A549 (cell line): ENCODE data around the gene SAMD15. TPM values are rescaled to one million over a fixed set of nuclear protein-coding genes. Genes with fewer than 3 reads are reported as not detected.
A peak's percentile ranks its signal among the peaks of the same experiment; 100 is the strongest.

Experiments used
- ATAC-seq, 2 experiments: fragments of 200-7000 bp in 1 of 2; fragments of >200 bp in 1 of 2; cut with Nextera tagmentation in 1 of 2; cut with Tn5 transposase in 1 of 2; 3 replicates each; pipeline versions ENCODE4 v1.8.0 to v1.9.1; 2018 to 2020; ENCODE audit warnings: mild to moderate bottlenecking in 1 of 2, moderate library complexity in 1 of 2
- CTCF ChIA-PET: fragments of 300-600 bp; sonication (Branson Sonifier 250); formaldehyde crosslinking; extraction: SDS; loops from one replicate; lab custom pipeline; 2021; ENCODE audit warnings: antibody characterized with exemption, inconsistent platforms; lab: Yijun Ruan, JAX
- POLR2A ChIA-PET: fragments of 350-600 bp; formaldehyde crosslinking; extraction: SDS; loops from one replicate; lab custom pipeline; 2021; ENCODE audit warnings: antibody characterized with exemption, inconsistent platforms; lab: Yijun Ruan, JAX
- DNase-seq, 2 experiments: peaks; one replicate each; pipeline versions ENCODE4 v3.0.0 to v3.0.0-alpha.2; 2011 to 2016; ENCODE audit warnings: low read depth in 1 of 2, low spot score in 1 of 2
- FAIRE-seq: peaks from 2 replicates; lab custom pipeline; 2011; peaks lifted over from hg19 to GRCh38; lab: Jason Lieb, UNC
- H3K27ac ChIP-seq, 2 experiments: fragments of >200 bp; sonication (Bioruptor Twin); formaldehyde crosslinking; 3 replicates each; pipeline ENCODE4 v1.5.1; 2016 to 2017
- H3K4me1 ChIP-seq: fragments of >200 bp; sonication (Bioruptor Twin); formaldehyde crosslinking; 3 replicates; pipeline ENCODE4 v1.6.1; 2016
- H3K4me2 ChIP-seq: fragments of >200 bp; sonication (Bioruptor Twin); formaldehyde crosslinking; 3 replicates; pipeline ENCODE4 v1.6.1; 2016
- H3K4me3 ChIP-seq: fragments of >200 bp; sonication (Bioruptor Twin); formaldehyde crosslinking; 3 replicates; pipeline ENCODE4 v1.5.1; 2016
- H3K9me3 ChIP-seq: fragments of >200 bp; sonication (Bioruptor Twin); formaldehyde crosslinking; 3 replicates; pipeline ENCODE4 v1.6.1; 2016
- CBX8 ChIP-seq: fragments of 200-600 bp; sonication (generic); IDR thresholded peaks from 2 replicates; pipeline ENCODE4 v1.6.1; 2016
- CEBPB ChIP-seq, 2 experiments: fragments of >200 bp in 1 of 2; sonication (Bioruptor Twin) in 1 of 2; formaldehyde crosslinking in 1 of 2; IDR thresholded peaks; 2 replicates each; pipeline ENCODE4 v1.6.1; 2012 to 2016
- CTCF ChIP-seq: fragments of >200 bp; sonication (Bioruptor Twin); formaldehyde crosslinking; IDR thresholded peaks from 3 replicates; pipeline ENCODE4 v1.5.1; 2016
- ELK1 ChIP-seq: fragments of 150-350 bp; IDR thresholded peaks from 2 replicates; pipeline ENCODE4 v1.6.1; 2014; ENCODE audit warnings: low read depth, mild to moderate bottlenecking, low read length
- FOSB ChIP-seq: fragments of 250-450 bp; sonication (Bioruptor Pico); IDR thresholded peaks from 2 replicates; pipeline ENCODE4 v1.5.0; 2020; ENCODE audit warnings: mild to moderate bottlenecking, moderate library complexity
- HDAC2 ChIP-seq: fragments of 200-600 bp; sonication (generic); IDR thresholded peaks from 2 replicates; pipeline ENCODE4 v1.6.1; 2016
- HMGXB4 ChIP-seq: fragments of 250-450 bp; sonication (Bioruptor Pico); IDR thresholded peaks from 2 replicates; pipeline ENCODE4 v1.5.0; 2021; ENCODE audit warnings: mild to moderate bottlenecking, moderate library complexity, borderline replicate concordance
- HOXA7 ChIP-seq: fragments of 250-450 bp; sonication (Bioruptor Pico); IDR thresholded peaks from 2 replicates; pipeline ENCODE4 v1.5.0; 2020; ENCODE audit warnings: mild to moderate bottlenecking, moderate library complexity
- HOXB5 ChIP-seq: fragments of 250-450 bp; sonication (Bioruptor Pico); IDR thresholded peaks from 2 replicates; pipeline ENCODE4 v1.5.0; 2020; ENCODE audit warnings: mild to moderate bottlenecking, moderate library complexity
- MAZ ChIP-seq: fragments of 150-350 bp; IDR thresholded peaks from 2 replicates; pipeline ENCODE4 v1.6.1; 2014; ENCODE audit warnings: antibody characterized with exemption, low read depth, low read length, borderline replicate concordance
- MYC ChIP-seq: IDR thresholded peaks from 2 replicates; pipeline ENCODE4 v1.6.1; 2012; ENCODE audit warnings: mild to moderate bottlenecking, inconsistent platforms, low read length, improper control_type of control experiment, borderline replicate concordance
- NFE2L2 ChIP-seq: fragments of 150-350 bp; conservative IDR thresholded peaks from 2 replicates; pipeline ENCODE4 v1.6.1; 2014; ENCODE audit warnings: low read length
- PHF8 ChIP-seq: fragments of 200-600 bp; sonication (generic); IDR thresholded peaks from 2 replicates; pipeline ENCODE4 v1.6.1; 2016; ENCODE audit warnings: low read depth, mild to moderate bottlenecking, antibody characterized with exemption, moderate library complexity, borderline replicate concordance
- RARB ChIP-seq: fragments of 250-450 bp; sonication (Bioruptor Pico); IDR thresholded peaks from 2 replicates; pipeline ENCODE4 v1.8.0; 2021; ENCODE audit warnings: mild to moderate bottlenecking, moderate library complexity
- RCOR1 ChIP-seq: fragments of 150-350 bp; IDR thresholded peaks from 2 replicates; pipeline ENCODE4 v1.6.1; 2014; ENCODE audit warnings: antibody characterized with exemption, low read length, low read depth
- RFX5 ChIP-seq: fragments of 450-650 bp; IDR thresholded peaks from 2 replicates; pipeline ENCODE4 v1.7.1; 2014; ENCODE audit warnings: antibody characterized with exemption, mild to moderate bottlenecking, moderate library complexity
- WGBS: methylation state at CpG from one replicate; pipeline ENCODE4 v1.1.6; 2017; ENCODE audit errors: missing lambda C conversion rate; 5-methylcytosine and 5-hydroxymethylcytosine counted together
- polyA plus RNA-seq, 4 experiments: library from polyadenylated mRNA; depleted of rRNA in 3 of 4; stranded (reverse); fragments of >200 nt; fragmentation: RNase III in 1 of 4; extraction: RNeasy Plus Mini Kit Qiagen cat#74134 plus additional on column Dnase treatment in 1 of 4; gene quantifications; 2 replicates in 3 of 4; 3 replicates in 1 of 4; pipeline ENCODE4 v1.2.3, GENCODE V29; 2011 to 2017
- TF ChIP-seq, protein P1 (sequence below): fragments of >200 bp; sonication (Bioruptor Twin); formaldehyde crosslinking; IDR thresholded peaks from 2 replicates; pipeline ENCODE4 v1.6.1; 2016
- TF ChIP-seq, protein P2 (sequence below): fragments of >200 bp; sonication (Bioruptor Twin); formaldehyde crosslinking; IDR thresholded peaks from 3 replicates; pipeline ENCODE4 v1.6.1; 2016

Gene SAMD15
- polyA plus RNA-seq, 2 of the 4 experiments (the other 2 are of a cell fraction) = 2.0 to 2.1 TPM

DNA sequence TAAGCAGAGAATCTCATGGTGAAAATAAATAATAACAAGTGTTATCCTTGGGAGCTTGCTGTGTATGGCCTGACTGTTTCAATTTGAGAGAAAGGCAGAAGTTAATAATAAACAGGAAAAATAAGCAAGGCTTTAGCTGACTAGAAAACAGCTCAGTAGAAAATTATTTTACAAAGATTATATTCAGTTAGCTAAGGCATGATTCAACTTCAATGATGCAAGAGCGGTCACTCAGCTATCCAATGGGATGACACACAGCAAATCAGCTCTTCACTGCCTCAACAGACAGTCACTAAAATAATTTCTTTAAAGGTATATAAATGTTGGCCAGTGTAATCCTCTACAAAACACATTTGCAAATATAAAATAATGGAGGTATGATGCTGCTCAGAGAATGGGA lies 37.8 kb upstream of the SAMD15 start:
- H3K4me3 ChIP-seq = no peak overlapping the region
- no peak for TF ChIP-seq RCOR1
- TF ChIP-seq, protein P1, sequence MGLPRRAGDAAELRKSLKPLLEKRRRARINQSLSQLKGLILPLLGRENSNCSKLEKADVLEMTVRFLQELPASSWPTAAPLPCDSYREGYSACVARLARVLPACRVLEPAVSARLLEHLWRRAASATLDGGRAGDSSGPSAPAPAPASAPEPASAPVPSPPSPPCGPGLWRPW = no peak
- TF ChIP-seq RFX5 = no peak
- no peak for TF ChIP-seq CBX8
- TF ChIP-seq MAZ = no peak
- no peak for TF ChIP-seq FOSB (CRISPR knock-in tag)
- no peak for TF ChIP-seq HMGXB4
- TF ChIP-seq HOXA7 (CRISPR knock-in tag) = no peak
- no peak for TF ChIP-seq CEBPB (IDR thresholded peaks at IDR 0.05)
- no peak for TF ChIP-seq MYC
- no peak for TF ChIP-seq ELK1
- TF ChIP-seq RARB = no peak
- no peak for TF ChIP-seq HOXB5 (CRISPR knock-in tag)
- no peak for TF ChIP-seq CTCF
- TF ChIP-seq, protein P2, sequence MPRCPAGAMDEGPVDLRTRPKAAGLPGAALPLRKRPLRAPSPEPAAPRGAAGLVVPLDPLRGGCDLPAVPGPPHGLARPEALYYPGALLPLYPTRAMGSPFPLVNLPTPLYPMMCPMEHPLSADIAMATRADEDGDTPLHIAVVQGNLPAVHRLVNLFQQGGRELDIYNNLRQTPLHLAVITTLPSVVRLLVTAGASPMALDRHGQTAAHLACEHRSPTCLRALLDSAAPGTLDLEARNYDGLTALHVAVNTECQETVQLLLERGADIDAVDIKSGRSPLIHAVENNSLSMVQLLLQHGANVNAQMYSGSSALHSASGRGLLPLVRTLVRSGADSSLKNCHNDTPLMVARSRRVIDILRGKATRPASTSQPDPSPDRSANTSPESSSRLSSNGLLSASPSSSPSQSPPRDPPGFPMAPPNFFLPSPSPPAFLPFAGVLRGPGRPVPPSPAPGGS = no peak
- TF ChIP-seq, all 56 proteins: peak for 0
- H3K4me2 ChIP-seq = peak overlapping the region; percentile 49
- FAIRE-seq (no peak), DNase-seq (no peak), ATAC-seq (peak; percentile 34 to 65; a peak in 3 of 6 replicates)
- ChIA-PET CTCF (interaction anchor here (0.7 to 2.0 kb wide), 3 partner anchors 23 to 39 kb away, joined by 3 to 6 read pairs (median 4); partner anchors contain the start of genes SAMD15 and TMED8), POLR2A (interaction anchor here (1.0 kb wide), 2 partner anchors 18 to 38 kb away, joined by 4 to 7 read pairs; partner anchors contain the start of genes GSTZ1, POMT2, SAMD15 and TMED8)
- WGBS = 89% methylated on average over 1 of the region's 1 CpG
- H3K27ac ChIP-seq = peak overlapping the region; percentile 21 to 38; a peak in 3 of 6 replicates
- H3K4me1 ChIP-seq = peaks cover 15% of the 10 kb centered on the region; the same call in 2 of the 3 replicates
- H3K9me3 ChIP-seq = no peaks in the 10 kb centered on the region

DNA sequence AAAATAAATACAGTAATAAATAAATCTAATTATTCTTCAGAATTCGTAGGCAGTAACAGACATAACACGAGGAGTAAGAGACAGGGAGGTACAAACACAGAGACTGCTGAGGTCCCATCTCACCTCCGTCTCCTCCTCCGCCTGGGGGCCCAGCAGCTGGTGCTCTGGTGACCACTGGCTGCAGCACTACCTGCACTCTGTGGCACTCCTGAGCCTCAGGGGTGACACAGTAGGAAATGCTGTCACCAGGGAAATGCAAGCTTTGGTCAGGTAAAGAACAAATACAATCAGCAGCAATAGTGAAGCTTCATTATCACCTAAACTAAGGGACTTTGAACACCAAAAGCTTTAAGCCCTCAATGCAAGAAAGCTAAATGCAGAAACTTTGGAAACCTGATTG lies 36.8 kb upstream of the SAMD15 start:
- H3K4me2 ChIP-seq = no peak overlapping the region
- H3K27ac ChIP-seq = no peak overlapping the region
- H3K4me3 ChIP-seq = no peak overlapping the region
- FAIRE-seq (no peak), ATAC-seq (no peak), DNase-seq (no peak)
- peaks cover 15% of the 10 kb centered on the region; the same call in 2 of the 3 replicates for H3K4me1 ChIP-seq
- CTCF ChIA-PET = interaction anchor here (1.9 to 2.0 kb wide), 2 partner anchors 24 to 40 kb away, joined by 4 to 6 read pairs; no protein-coding TSS in a partner anchor
- H3K9me3 ChIP-seq = no peaks in the 10 kb centered on the region
- TF ChIP-seq CTCF (no peak), HOXB5 (CRISPR knock-in tag) (no peak), HDAC2 (no peak), PHF8 (no peak), NFE2L2 (no peak)
- WGBS = 91% methylated on average over 4 of the region's 4 CpGs
- POLR2A ChIA-PET = no interaction called here
